ENCODE measurements around the gene HOTAIR. TPM values are rescaled to one million over a fixed set of nuclear protein-coding genes. Genes with fewer than 3 reads are reported as not detected.

Gene HOTAIR
- total RNA-seq, 1 donor from 2014 or later, result not detected

DNA sequence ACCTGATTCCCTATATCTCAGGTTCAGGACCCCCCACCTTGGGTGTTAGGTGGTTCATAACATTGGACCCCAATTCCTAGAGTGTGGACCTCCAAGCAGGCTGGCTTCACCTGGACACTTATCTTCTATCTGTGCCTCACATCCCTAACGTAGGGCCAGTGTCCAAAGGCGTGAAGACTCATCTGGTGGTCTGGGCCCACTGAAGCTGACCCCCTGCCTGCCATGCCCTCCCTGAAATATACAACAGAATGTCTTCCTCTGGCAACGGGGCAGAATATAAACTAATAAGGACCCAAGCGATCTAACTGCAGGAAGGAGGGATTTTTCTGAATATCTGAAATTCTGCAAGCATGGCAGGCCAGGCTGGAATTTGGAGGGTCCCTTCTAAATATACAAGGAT, 30.5 kb downstream of the HOTAIR start:
- no peak overlapping the region for H3K4me3 Mint-ChIP-seq (ENCODE audit: low read depth)
- no peaks in the 10 kb centered on the region for H3K36me3 Mint-ChIP-seq (ENCODE audit: insufficient read depth)
- H3K4me1 Mint-ChIP-seq (ENCODE audit: low read depth), result no peaks in the 10 kb centered on the region
- H3K27me3 Mint-ChIP-seq, result peaks cover 98% of the 10 kb centered on the region
- H3K27ac Mint-ChIP-seq, result no peak overlapping the region
- DNase-seq (ENCODE audit: low spot score, unreplicated experiment), result no peak
- TF ChIP-seq CTCF (IDR thresholded peaks at IDR 0.05; ENCODE audit: unreplicated experiment), result no peak
- H3K9me3 Mint-ChIP-seq (ENCODE audit: low read depth), result no peaks in the 10 kb centered on the region

GRCh38 chr12:53942467-53942997, 32.2 kb downstream of the HOTAIR start:
- peaks cover 95% of the 10 kb centered on the region for H3K27me3 Mint-ChIP-seq
- no peak overlapping the region for H3K27ac Mint-ChIP-seq
- no peak overlapping the region for H3K4me3 Mint-ChIP-seq (ENCODE audit: low read depth)
- no peak for TF ChIP-seq CTCF (IDR thresholded peaks at IDR 0.05; ENCODE audit: unreplicated experiment)
- H3K4me1 Mint-ChIP-seq (ENCODE audit: low read depth), result no peaks in the 10 kb centered on the region
- H3K9me3 Mint-ChIP-seq (ENCODE audit: low read depth), result no peaks in the 10 kb centered on the region
- H3K36me3 Mint-ChIP-seq (ENCODE audit: insufficient read depth), result no peaks in the 10 kb centered on the region
- no peak for DNase-seq (ENCODE audit: low spot score, unreplicated experiment)

GRCh38 chr12:53941750-53942149, 33.0 kb downstream of the HOTAIR start:
- no peak for DNase-seq (ENCODE audit: low spot score, unreplicated experiment)
- H3K27me3 Mint-ChIP-seq, result peaks cover 95% of the 10 kb centered on the region
- no peaks in the 10 kb centered on the region for H3K9me3 Mint-ChIP-seq (ENCODE audit: low read depth)

GRCh38 chr12:53941187-53941586, 33.6 kb downstream of the HOTAIR start:
- DNase-seq (ENCODE audit: low spot score, unreplicated experiment), result no peak
- Mint-ChIP-seq H3K4me1 (ENCODE audit: low read depth) (no peaks in the 10 kb centered on the region), H3K27ac (no peak overlapping the region), H3K36me3 (ENCODE audit: insufficient read depth) (no peaks in the 10 kb centered on the region), H3K9me3 (ENCODE audit: low read depth) (no peaks in the 10 kb centered on the region), H3K27me3 (peaks cover 95% of the 10 kb centered on the region), H3K4me3 (ENCODE audit: low read depth) (no peak overlapping the region)
- TF ChIP-seq CTCF (IDR thresholded peaks at IDR 0.05; ENCODE audit: unreplicated experiment), result no peak

More at GRCh38 chr12:53941750-53942149, 33.0 kb downstream of the HOTAIR start:
- H3K27ac Mint-ChIP-seq, result no peak overlapping the region
- no peak for TF ChIP-seq CTCF (IDR thresholded peaks at IDR 0.05; ENCODE audit: unreplicated experiment)
- no peaks in the 10 kb centered on the region for H3K4me1 Mint-ChIP-seq (ENCODE audit: low read depth)
- no peak overlapping the region for H3K4me3 Mint-ChIP-seq (ENCODE audit: low read depth)
- H3K36me3 Mint-ChIP-seq (ENCODE audit: insufficient read depth), result no peaks in the 10 kb centered on the region

DNA sequence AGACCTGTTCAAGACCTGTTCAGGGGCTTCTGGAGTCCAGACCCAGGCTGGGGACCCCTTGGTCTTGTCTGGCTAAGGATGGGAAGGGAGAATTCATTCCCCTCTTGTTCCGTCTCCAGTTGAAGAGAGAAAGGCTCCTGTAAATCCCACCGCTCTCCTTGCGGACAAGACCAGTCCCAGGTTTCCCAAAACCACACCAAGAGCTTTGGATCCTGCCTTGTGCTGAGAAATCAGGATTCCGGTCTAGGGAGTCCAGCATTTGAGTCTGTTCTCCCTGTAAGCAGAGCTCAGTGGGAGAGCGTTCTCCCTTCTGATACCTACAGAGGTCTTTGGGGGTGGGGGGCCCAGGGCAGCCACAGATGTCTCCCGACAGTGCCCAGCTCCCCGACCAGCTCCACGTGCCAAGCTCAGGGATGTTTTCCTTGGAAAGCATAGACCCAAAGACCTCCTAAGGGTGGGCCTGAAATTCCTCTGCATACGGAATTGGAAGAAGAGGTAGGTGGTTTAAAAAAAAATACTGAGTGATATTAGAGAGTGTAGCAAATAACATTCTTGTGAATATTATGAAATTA, 34.2 kb downstream of the HOTAIR start:
- Mint-ChIP-seq H3K4me3 (ENCODE audit: low read depth) (no peak overlapping the region), H3K9me3 (ENCODE audit: low read depth) (no peaks in the 10 kb centered on the region), H3K27ac (no peak overlapping the region), H3K27me3 (peaks cover 95% of the 10 kb centered on the region), H3K36me3 (ENCODE audit: insufficient read depth) (no peaks in the 10 kb centered on the region), H3K4me1 (ENCODE audit: low read depth) (no peaks in the 10 kb centered on the region)
- TF ChIP-seq CTCF (IDR thresholded peaks at IDR 0.05; ENCODE audit: unreplicated experiment), result no peak
- DNase-seq (ENCODE audit: low spot score, unreplicated experiment), result no peak

All from progenitor cell of endocrine pancreas (in vitro differentiated cells).